ENCODE data around the gene KLKB1.
A peak's percentile ranks its signal among the peaks of the same experiment; 100 is the strongest.

Gene KLKB1

GRCh38 chr4:186201535-186202230 lies 25.6 kb upstream of the KLKB1 start:
- Histone ChIP-seq H3K27me3 (ENCODE audit: control insufficient read depth, insufficient read depth, low read length) (no peaks in the 10 kb centered on the region), H3K36me3 (ENCODE audit: control insufficient read depth, insufficient read depth, low read length) (no peaks in the 10 kb centered on the region), H3K27ac (ENCODE audit: low read depth, low read length) (no peak overlapping the region), H3K4me1 (ENCODE audit: control insufficient read depth, insufficient read depth, low read length) (peaks cover 11% of the 10 kb centered on the region), H3K9me3 (ENCODE audit: control insufficient read depth, insufficient read depth, low read depth, low read length) (no peaks in the 10 kb centered on the region), H3K9ac (ENCODE audit: low read length) (no peak overlapping the region), H3K4me3 (ENCODE audit: low read depth, low read length) (no peak overlapping the region)

GRCh38 chr4:186202490-186203140 lies 24.7 kb upstream of the KLKB1 start:
- Histone ChIP-seq H3K4me1 (ENCODE audit: control insufficient read depth, insufficient read depth, low read length) (peaks cover 11% of the 10 kb centered on the region), H3K36me3 (ENCODE audit: control insufficient read depth, insufficient read depth, low read length) (no peaks in the 10 kb centered on the region), H3K27me3 (ENCODE audit: control insufficient read depth, insufficient read depth, low read length) (no peaks in the 10 kb centered on the region), H3K4me3 (ENCODE audit: low read depth, low read length) (no peak overlapping the region), H3K9me3 (ENCODE audit: control insufficient read depth, insufficient read depth, low read depth, low read length) (no peaks in the 10 kb centered on the region), H3K9ac (ENCODE audit: low read length) (no peak overlapping the region), H3K27ac (ENCODE audit: low read depth, low read length) (no peak overlapping the region)

GRCh38 chr4:186203406-186203805 lies 23.9 kb upstream of the KLKB1 start:
- no peak overlapping the region for H3K27ac ChIP-seq (ENCODE audit: low read depth, low read length)

GRCh38 chr4:186204103-186204559 lies 23.2 kb upstream of the KLKB1 start:
- Histone ChIP-seq H3K36me3 (ENCODE audit: control insufficient read depth, insufficient read depth, low read length) (peaks cover 3% of the 10 kb centered on the region; the same call in 1 of the 2 replicates), H3K9me3 (ENCODE audit: control insufficient read depth, insufficient read depth, low read depth, low read length) (peaks cover 7% of the 10 kb centered on the region), H3K27ac (ENCODE audit: low read depth, low read length) (no peak overlapping the region), H3K4me1 (ENCODE audit: control insufficient read depth, insufficient read depth, low read length) (peaks cover 11% of the 10 kb centered on the region), H3K9ac (ENCODE audit: low read length) (no peak overlapping the region), H3K27me3 (ENCODE audit: control insufficient read depth, insufficient read depth, low read length) (no peaks in the 10 kb centered on the region), H3K4me3 (ENCODE audit: low read depth, low read length) (peak overlapping the region; percentile 46)

More at GRCh38 chr4:186203406-186203805, 23.9 kb upstream of the KLKB1 start:
- Histone ChIP-seq H3K9ac (ENCODE audit: low read length) (no peak overlapping the region), H3K27me3 (ENCODE audit: control insufficient read depth, insufficient read depth, low read length) (no peaks in the 10 kb centered on the region), H3K4me3 (ENCODE audit: low read depth, low read length) (no peak overlapping the region), H3K9me3 (ENCODE audit: control insufficient read depth, insufficient read depth, low read depth, low read length) (no peaks in the 10 kb centered on the region), H3K36me3 (ENCODE audit: control insufficient read depth, insufficient read depth, low read length) (no peaks in the 10 kb centered on the region), H3K4me1 (ENCODE audit: control insufficient read depth, insufficient read depth, low read length) (peaks cover 11% of the 10 kb centered on the region)

GRCh38 chr4:186204686-186205085 lies 22.6 kb upstream of the KLKB1 start:
- peaks cover 11% of the 10 kb centered on the region for H3K4me1 ChIP-seq (ENCODE audit: control insufficient read depth, insufficient read depth, low read length)
- peak overlapping the region; percentile 46 for H3K4me3 ChIP-seq (ENCODE audit: low read depth, low read length)
- H3K9ac ChIP-seq (ENCODE audit: low read length), result no peak overlapping the region
- H3K27me3 ChIP-seq (ENCODE audit: control insufficient read depth, insufficient read depth, low read length), result no peaks in the 10 kb centered on the region
- peaks cover 7% of the 10 kb centered on the region for H3K9me3 ChIP-seq (ENCODE audit: control insufficient read depth, insufficient read depth, low read depth, low read length)
- peaks cover 3% of the 10 kb centered on the region; the same call in 1 of the 2 replicates for H3K36me3 ChIP-seq (ENCODE audit: control insufficient read depth, insufficient read depth, low read length)
- H3K27ac ChIP-seq (ENCODE audit: low read depth, low read length), result no peak overlapping the region

- Histone ChIP-seq H3K36me3 (ENCODE audit: control insufficient read depth, insufficient read depth, low read length) (peaks cover 3% of the 10 kb centered on the region; the same call in 1 of the 2 replicates), H3K9me3 (ENCODE audit: control insufficient read depth, insufficient read depth, low read depth, low read length) (peaks cover 7% of the 10 kb centered on the region), H3K9ac (ENCODE audit: low read length) (no peak overlapping the region), H3K27me3 (ENCODE audit: control insufficient read depth, insufficient read depth, low read length) (no peaks in the 10 kb centered on the region), H3K27ac (ENCODE audit: low read depth, low read length) (no peak overlapping the region), H3K4me3 (ENCODE audit: low read depth, low read length) (no peak overlapping the region), H3K4me1 (ENCODE audit: control insufficient read depth, insufficient read depth, low read length) (peaks cover 11% of the 10 kb centered on the region)
Measured at GRCh38 chr4:186205156-186205555, 22.2 kb upstream of the KLKB1 start.

- Histone ChIP-seq H3K27me3 (ENCODE audit: control insufficient read depth, insufficient read depth, low read length) (no peaks in the 10 kb centered on the region), H3K9me3 (ENCODE audit: control insufficient read depth, insufficient read depth, low read depth, low read length) (no peaks in the 10 kb centered on the region; the same call in 1 of the 2 replicates), H3K4me1 (ENCODE audit: control insufficient read depth, insufficient read depth, low read length) (no peaks in the 10 kb centered on the region), H3K4me3 (ENCODE audit: low read depth, low read length) (no peak overlapping the region), H3K36me3 (ENCODE audit: control insufficient read depth, insufficient read depth, low read length) (no peaks in the 10 kb centered on the region), H3K9ac (ENCODE audit: low read length) (no peak overlapping the region), H3K27ac (ENCODE audit: low read depth, low read length) (no peak overlapping the region)
Measured at GRCh38 chr4:186216465-186217024, 10.8 kb upstream of the KLKB1 start.

- Histone ChIP-seq H3K9ac (ENCODE audit: low read length) (no peak overlapping the region), H3K9me3 (ENCODE audit: control insufficient read depth, insufficient read depth, low read depth, low read length) (peaks cover 4% of the 10 kb centered on the region; the same call in 1 of the 2 replicates), H3K36me3 (ENCODE audit: control insufficient read depth, insufficient read depth, low read length) (no peaks in the 10 kb centered on the region), H3K27ac (ENCODE audit: low read depth, low read length) (no peak overlapping the region), H3K4me1 (ENCODE audit: control insufficient read depth, insufficient read depth, low read length) (no peaks in the 10 kb centered on the region), H3K27me3 (ENCODE audit: control insufficient read depth, insufficient read depth, low read length) (no peaks in the 10 kb centered on the region), H3K4me3 (ENCODE audit: low read depth, low read length) (no peak overlapping the region)
Measured at GRCh38 chr4:186217733-186218293, 9.5 kb upstream of the KLKB1 start.

- no peaks in the 10 kb centered on the region for H3K27me3 ChIP-seq (ENCODE audit: control insufficient read depth, insufficient read depth, low read length)
- H3K9me3 ChIP-seq (ENCODE audit: control insufficient read depth, insufficient read depth, low read depth, low read length), result peaks cover 33% of the 10 kb centered on the region
- no peaks in the 10 kb centered on the region for H3K36me3 ChIP-seq (ENCODE audit: control insufficient read depth, insufficient read depth, low read length)
- H3K4me3 ChIP-seq (ENCODE audit: low read depth, low read length), result no peak overlapping the region
- H3K27ac ChIP-seq (ENCODE audit: low read depth, low read length), result no peak overlapping the region
- no peaks in the 10 kb centered on the region for H3K4me1 ChIP-seq (ENCODE audit: control insufficient read depth, insufficient read depth, low read length)
- H3K9ac ChIP-seq (ENCODE audit: low read length), result no peak overlapping the region
Measured at GRCh38 chr4:186221624-186222023, 5.7 kb upstream of the KLKB1 start.

GRCh38 chr4:186225848-186226247 lies 1.5 kb upstream of the KLKB1 start:
- Histone ChIP-seq H3K27me3 (ENCODE audit: control insufficient read depth, insufficient read depth, low read length) (no peaks in the 10 kb centered on the region), H3K9ac (ENCODE audit: low read length) (no peak overlapping the region), H3K36me3 (ENCODE audit: control insufficient read depth, insufficient read depth, low read length) (no peaks in the 10 kb centered on the region), H3K4me3 (ENCODE audit: low read depth, low read length) (no peak overlapping the region), H3K9me3 (ENCODE audit: control insufficient read depth, insufficient read depth, low read depth, low read length) (peaks cover 36% of the 10 kb centered on the region), H3K4me1 (ENCODE audit: control insufficient read depth, insufficient read depth, low read length) (no peaks in the 10 kb centered on the region; the same call in 1 of the 2 replicates), H3K27ac (ENCODE audit: low read depth, low read length) (no peak overlapping the region)

All from HUES6 (cell line).